ENCODE results near the gene MYOM3. TPM values are rescaled to one million over a fixed set of nuclear protein-coding genes. Genes with fewer than 3 reads are reported as not detected.
"Not testable (repeated sequence)": the region's sequence is repeated elsewhere in the genome, so short reads cannot be mapped to it uniquely, and the experiment has no call there.

The MYOM3 gene
- total RNA-seq, 1 donor from 2014 or later, result not detected

GRCh38 chr1:24036088-24036487 is 75.8 kb downstream of the MYOM3 start:
- Mint-ChIP-seq H3K36me3 (ENCODE audit: unreplicated experiment) (no peaks in the 10 kb centered on the region), H3K4me1 (ENCODE audit: low read depth, unreplicated experiment) (no peaks in the 10 kb centered on the region), H3K27ac (ENCODE audit: unreplicated experiment) (no peak overlapping the region), H3K9me3 (ENCODE audit: unreplicated experiment) (peaks cover 8% of the 10 kb centered on the region), H3K4me3 (ENCODE audit: unreplicated experiment) (no peak overlapping the region), H3K27me3 (ENCODE audit: unreplicated experiment) (no peaks in the 10 kb centered on the region)
- no peak for DNase-seq
- TF ChIP-seq CTCF (IDR thresholded peaks at IDR 0.05; ENCODE audit: partially characterized antibody, unreplicated experiment), result no peak

GRCh38 chr1:24032981-24033380 is 79.0 kb downstream of the MYOM3 start:
- H3K4me1 Mint-ChIP-seq (ENCODE audit: low read depth, unreplicated experiment), result peaks cover 1% of the 10 kb centered on the region
- H3K27ac Mint-ChIP-seq (ENCODE audit: unreplicated experiment), result no peak overlapping the region
- no peak overlapping the region for H3K4me3 Mint-ChIP-seq (ENCODE audit: unreplicated experiment)
- H3K36me3 Mint-ChIP-seq (ENCODE audit: unreplicated experiment), result no peaks in the 10 kb centered on the region
- H3K27me3 Mint-ChIP-seq (ENCODE audit: unreplicated experiment), result no peaks in the 10 kb centered on the region
- H3K9me3 Mint-ChIP-seq (ENCODE audit: unreplicated experiment), result peaks cover 8% of the 10 kb centered on the region
- no peak for TF ChIP-seq CTCF (IDR thresholded peaks at IDR 0.05; ENCODE audit: partially characterized antibody, unreplicated experiment)
- DNase-seq, result no peak

- not testable (repeated sequence) for H3K4me1 Mint-ChIP-seq (ENCODE audit: low read depth, unreplicated experiment); DNase-seq; H3K36me3 Mint-ChIP-seq (ENCODE audit: unreplicated experiment)
Observed at GRCh38 chr1:24030976-24031516, 80.9 kb downstream of the MYOM3 start.

GRCh38 chr1:24027838-24028468 is 84.0 kb downstream of the MYOM3 start:
- TF ChIP-seq CTCF (IDR thresholded peaks at IDR 0.05; ENCODE audit: partially characterized antibody, unreplicated experiment), result peak; percentile 19
- Mint-ChIP-seq H3K27ac (ENCODE audit: unreplicated experiment) (no peak overlapping the region), H3K9me3 (ENCODE audit: unreplicated experiment) (peaks cover under 1% of the 10 kb centered on the region), H3K27me3 (ENCODE audit: unreplicated experiment) (no peaks in the 10 kb centered on the region), H3K36me3 (ENCODE audit: unreplicated experiment) (no peaks in the 10 kb centered on the region), H3K4me3 (ENCODE audit: unreplicated experiment) (no peak overlapping the region), H3K4me1 (ENCODE audit: low read depth, unreplicated experiment) (peaks cover 3% of the 10 kb centered on the region)
- no peak for DNase-seq

More at GRCh38 chr1:24030976-24031516, 80.9 kb downstream of the MYOM3 start:
- H3K4me3 Mint-ChIP-seq (ENCODE audit: unreplicated experiment); H3K27me3 Mint-ChIP-seq (ENCODE audit: unreplicated experiment); H3K9me3 Mint-ChIP-seq (ENCODE audit: unreplicated experiment): not testable (repeated sequence)
- H3K27ac Mint-ChIP-seq (ENCODE audit: unreplicated experiment), result peak overlapping the region; percentile 85

GRCh38 chr1:24022581-24023361 is 89.2 kb downstream of the MYOM3 start:
- Mint-ChIP-seq H3K9me3 (ENCODE audit: unreplicated experiment) (peaks cover 1% of the 10 kb centered on the region), H3K4me1 (ENCODE audit: low read depth, unreplicated experiment) (peaks cover 1% of the 10 kb centered on the region), H3K4me3 (ENCODE audit: unreplicated experiment) (no peak overlapping the region), H3K36me3 (ENCODE audit: unreplicated experiment) (no peaks in the 10 kb centered on the region), H3K27me3 (ENCODE audit: unreplicated experiment) (peaks cover 2% of the 10 kb centered on the region), H3K27ac (ENCODE audit: unreplicated experiment) (no peak overlapping the region)
- DNase-seq, result no peak
- TF ChIP-seq CTCF (IDR thresholded peaks at IDR 0.05; ENCODE audit: partially characterized antibody, unreplicated experiment), result no peak

Measured in glutamatergic neuron (in vitro differentiated cells).